ENCODE results near the gene CD200R1L. TPM values are rescaled to one million over a fixed set of nuclear protein-coding genes. Genes with fewer than 3 reads are reported as not detected.

The CD200R1L gene
- total and polyA plus RNA-seq, 2 of the 13 experiments (the other 11 are each of a cell fraction or from before 2014, with no cell fraction given), result not detected

GRCh38 chr3:112855883-112856282 is 9.2 kb upstream of the CD200R1L start:
- FAIRE-seq (no peak), DNase-seq (ENCODE audit: low spot score) (no peak), ATAC-seq (no peak)
- Histone ChIP-seq H3K27me3 (ENCODE audit: control insufficient read depth in 1 of 2, insufficient read depth in 2 of 2, low read length in 2 of 2) (no peaks in the 10 kb centered on the region), H2AFZ (ENCODE audit: low read length) (no peak overlapping the region), H3K9ac (ENCODE audit: insufficient read depth, low read depth, low read length) (no peak overlapping the region), H3K79me2 (ENCODE audit: insufficient read depth, low read length) (no peaks in the 10 kb centered on the region), H3K36me3 (replicated peaks in 1 of 2; ENCODE audit: control insufficient read depth in 1 of 2, insufficient read depth in 2 of 2, low read length in 2 of 2) (no peaks in the 10 kb centered on the region), H4K20me1 (ENCODE audit: insufficient read depth, low read length) (no peaks in the 10 kb centered on the region), H3K27ac (ENCODE audit: extremely low read length, insufficient read depth, low read length) (no peak overlapping the region), H3K4me2 (ENCODE audit: low read depth, low read length) (no peak overlapping the region), H3K9me3 (ENCODE audit: low read length) (0 out of 2 replicates have a peak, but pooled peaks cover 18% of the 10 kb centered on the region), H3K4me1 (ENCODE audit: insufficient read depth, low read length) (no peaks in the 10 kb centered on the region), H3K4me3 (replicated peaks in 1 of 3; ENCODE audit: insufficient read depth in 1 of 3, low read depth in 2 of 3, low read length in 3 of 3) (no peak overlapping the region)
- in situ Hi-C loops (cut with HindIII; ENCODE audit: extremely low pct_ligation_motif_present, low pct_unique_long_range_greater_than_20kb), result no loop called here
- intact Hi-C loops (cut with micrococcal nuclease; ENCODE audit: unreplicated experiment), result no loop called here
- no TSS peak for BruUV-seq (replicated peaks)
- POLR2A ChIA-PET, result no interaction called here
- no peak for TF ChIP-seq TCF7 (IDR thresholded peaks at IDR 0.05; ENCODE audit: low read depth)
- no peak for TF ChIP-seq ATF2 (CRISPR knock-in tag; IDR thresholded peaks at IDR 0.05)
- TF ChIP-seq ZKSCAN1 (IDR thresholded peaks at IDR 0.05; ENCODE audit: low read length), result no peak
- TF ChIP-seq ZNF564 (CRISPR knock-in tag; IDR thresholded peaks at IDR 0.05), result no peak
- TF ChIP-seq AHR (CRISPR knock-in tag; IDR thresholded peaks at IDR 0.05), result no peak
- TF ChIP-seq ZNF574 (CRISPR knock-in tag; IDR thresholded peaks at IDR 0.05), result no peak
- no peak for TF ChIP-seq ZNF354B (CRISPR knock-in tag; IDR thresholded peaks at IDR 0.05)
- no peak for TF ChIP-seq AHDC1 (CRISPR knock-in tag; IDR thresholded peaks at IDR 0.05; ENCODE audit: borderline replicate concordance)
- no peak for TF ChIP-seq CBX5 (CRISPR knock-in tag; IDR thresholded peaks at IDR 0.05; ENCODE audit: borderline replicate concordance)
- TF ChIP-seq ATF7-NPFF (CRISPR knock-in tag; IDR thresholded peaks at IDR 0.05; ENCODE audit: low read depth), result no peak
- TF ChIP-seq FOXO4 (CRISPR knock-in tag; conservative IDR thresholded peaks at IDR 0.05), result no peak
- no peak for TF ChIP-seq SIN3B (IDR thresholded peaks at IDR 0.05; ENCODE audit: low read length)
- TF ChIP-seq CHD4 (IDR thresholded peaks at IDR 0.05; ENCODE audit: borderline replicate concordance, low read length), result no peak
- TF ChIP-seq SSRP1 (CRISPR knock-in tag; IDR thresholded peaks at IDR 0.05), result no peak
- TF ChIP-seq ZNF451 (CRISPR knock-in tag; IDR thresholded peaks at IDR 0.05), result no peak
- TF ChIP-seq FOXA3 (CRISPR knock-in tag; IDR thresholded peaks at IDR 0.05), result no peak
- CTCF ChIA-PET (ENCODE audit: low intra/inter-chr PET ratio, low total read pairs), result no interaction called here
